HG03469 (cell line): Measurements from ENCODE around the gene CNBD2.
"Not testable (repeated sequence)": the region's sequence is repeated elsewhere in the genome, so short reads cannot be mapped to it uniquely, and the experiment has no call there.

Source experiments
- ATAC-seq: cut with Tn5 transposase; IDR thresholded peaks from one replicate; pipeline ENCODE4 v1.9.1; 2021; ENCODE audit warnings: mild to moderate bottlenecking, moderate library complexity, moderate number of reproducible peaks; ENCODE audit not compliant: unreplicated experiment

Gene CNBD2

DNA sequence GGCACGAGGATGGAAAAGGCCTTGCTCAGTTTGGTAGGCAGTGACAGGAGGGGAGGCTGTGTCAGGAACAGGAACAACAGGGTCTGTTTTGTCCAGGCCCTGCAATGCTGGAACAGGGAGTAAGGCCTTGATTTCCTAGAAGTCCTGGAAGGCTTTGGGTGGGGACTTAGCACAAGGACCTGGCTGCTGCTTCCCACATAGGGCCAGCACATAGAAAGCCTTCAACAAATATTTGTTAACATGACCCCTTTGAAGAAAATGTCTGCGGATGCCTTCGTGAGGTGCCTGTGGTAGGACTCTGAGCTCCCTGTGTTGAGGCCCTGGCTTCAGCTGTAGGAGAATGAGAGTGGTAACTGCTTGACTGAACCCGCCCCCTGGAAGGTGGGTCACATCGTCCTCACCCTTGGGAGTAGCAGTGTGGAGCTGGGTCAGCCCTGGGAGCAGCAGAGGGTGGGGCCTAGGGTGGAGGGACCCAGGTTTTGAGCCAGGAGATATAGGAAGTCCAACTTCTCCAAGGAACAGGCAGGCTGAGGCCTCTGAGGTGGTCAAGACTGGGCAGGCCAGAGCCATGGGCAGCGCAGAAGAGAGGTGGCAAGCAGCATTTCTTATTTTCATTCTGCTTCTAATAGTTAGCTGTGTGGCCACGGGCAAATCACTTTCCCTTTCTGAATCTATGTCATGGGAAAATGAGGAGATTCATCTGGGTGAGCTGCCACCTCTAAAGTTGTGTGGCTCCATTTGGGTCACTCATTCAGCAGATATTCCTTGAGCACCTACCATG lies 50.0 kb downstream of the CNBD2 start:
- ATAC-seq: no peak

DNA sequence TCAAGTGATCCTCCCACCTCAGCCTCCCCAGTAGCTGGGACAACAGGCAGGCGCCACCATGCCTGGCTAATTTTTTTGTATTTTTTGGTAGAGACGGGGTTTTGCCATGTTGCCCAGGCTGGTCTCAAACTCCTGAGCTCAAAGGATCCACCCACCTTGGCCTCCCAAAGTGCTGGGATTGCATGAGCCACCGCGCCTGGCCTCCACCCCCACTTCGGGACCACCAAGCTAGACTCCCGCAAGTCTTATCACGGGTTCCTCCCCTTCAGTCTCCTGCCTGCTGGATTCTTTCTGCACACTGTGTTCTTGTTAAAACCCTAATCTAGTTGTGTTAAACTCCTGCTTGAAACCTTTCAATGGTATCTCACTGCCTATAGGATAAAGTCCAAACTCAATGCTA lies 57.7 kb downstream of the CNBD2 start:
- ATAC-seq: not testable (repeated sequence)

DNA sequence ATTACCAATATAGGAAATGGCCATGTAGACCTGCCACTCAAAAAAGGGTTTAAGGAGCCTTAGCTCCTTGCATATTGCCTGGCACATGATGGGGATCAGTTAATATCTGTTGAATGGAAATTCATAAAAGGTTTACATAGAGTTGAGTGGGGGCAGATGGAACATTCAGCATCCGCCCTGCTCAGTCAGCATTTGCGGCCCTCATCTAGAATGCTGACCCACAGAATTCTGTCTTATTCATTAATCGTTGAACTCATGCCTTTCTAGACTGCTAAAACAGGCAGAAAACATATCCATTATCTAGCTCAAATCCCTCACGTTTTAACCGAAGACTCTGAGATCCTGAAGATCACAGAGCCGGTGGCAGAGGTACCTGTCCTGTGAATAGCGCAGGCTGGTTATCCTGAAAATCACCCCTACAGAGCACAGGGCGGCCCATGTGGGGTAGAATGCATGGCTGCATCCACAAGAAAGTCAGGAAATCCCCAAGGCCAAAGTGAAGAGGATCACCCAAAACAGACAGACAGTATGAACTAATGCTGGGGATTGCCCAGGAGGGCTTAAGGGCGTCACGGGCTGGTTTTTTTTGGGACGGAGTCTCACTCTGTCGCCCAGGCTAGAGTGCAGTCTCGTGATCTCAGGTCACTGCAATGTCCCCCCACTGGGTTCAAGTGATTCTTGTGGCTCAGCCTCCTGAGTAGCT lies 59.9 kb downstream of the CNBD2 start:
- no peak for ATAC-seq

DNA sequence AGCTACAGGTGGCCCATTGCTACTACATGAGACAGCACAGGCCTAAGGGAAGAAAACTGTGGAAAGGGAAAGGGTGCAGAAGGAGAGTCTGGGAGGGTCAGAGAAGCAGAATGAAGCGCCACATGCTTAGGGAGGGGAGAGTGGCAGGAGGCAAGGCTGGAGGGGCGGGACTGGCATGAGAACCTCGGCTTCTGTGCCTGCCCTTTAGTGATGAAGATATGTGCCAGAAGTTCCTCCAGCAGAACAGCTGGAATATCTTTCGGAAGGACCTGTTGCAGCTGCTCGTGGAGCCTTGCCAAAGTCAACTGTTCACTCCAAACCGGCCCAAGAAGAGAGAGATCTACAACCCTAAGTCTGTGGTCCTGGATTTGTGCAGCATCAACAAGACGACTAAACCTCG lies 61.8 kb downstream of the CNBD2 start:
- ATAC-seq: no peak

DNA sequence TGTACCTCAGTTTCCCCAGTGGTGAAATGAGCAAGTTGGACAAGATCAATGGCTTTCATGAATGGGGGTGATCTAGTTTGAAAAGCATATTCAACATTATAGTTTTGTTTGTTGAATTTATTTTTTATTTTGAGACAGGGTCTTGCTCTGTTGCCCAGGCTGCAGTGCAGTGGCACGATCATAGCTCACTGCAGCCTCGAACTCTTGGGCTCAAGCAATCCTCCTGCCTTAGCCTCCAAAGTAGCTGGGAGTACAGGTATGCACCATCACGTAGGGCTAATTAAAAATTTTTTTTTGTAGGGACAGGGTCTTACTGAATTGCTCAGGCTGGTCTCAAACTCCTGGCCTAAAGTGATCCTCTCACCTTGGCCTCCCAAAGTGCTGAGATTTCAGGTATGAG lies 63.4 kb downstream of the CNBD2 start:
- ATAC-seq: no peak

DNA sequence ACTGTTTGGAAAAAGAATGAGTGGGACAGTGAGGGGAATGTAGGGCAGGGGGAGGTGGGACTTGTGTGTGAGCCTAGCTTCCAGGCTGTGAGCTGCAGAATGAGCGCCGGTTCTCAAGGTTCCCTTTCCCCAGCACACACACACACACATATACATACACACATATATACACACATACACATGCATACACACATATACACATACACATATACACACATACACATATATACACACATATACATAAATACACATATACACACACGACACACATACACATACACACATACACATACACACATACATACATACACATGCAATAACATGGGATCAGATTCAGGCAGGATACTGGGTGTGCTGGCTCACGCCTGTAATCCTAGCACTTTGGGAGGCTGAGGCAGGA lies 66.5 kb downstream of the CNBD2 start:
- no peak for ATAC-seq

DNA sequence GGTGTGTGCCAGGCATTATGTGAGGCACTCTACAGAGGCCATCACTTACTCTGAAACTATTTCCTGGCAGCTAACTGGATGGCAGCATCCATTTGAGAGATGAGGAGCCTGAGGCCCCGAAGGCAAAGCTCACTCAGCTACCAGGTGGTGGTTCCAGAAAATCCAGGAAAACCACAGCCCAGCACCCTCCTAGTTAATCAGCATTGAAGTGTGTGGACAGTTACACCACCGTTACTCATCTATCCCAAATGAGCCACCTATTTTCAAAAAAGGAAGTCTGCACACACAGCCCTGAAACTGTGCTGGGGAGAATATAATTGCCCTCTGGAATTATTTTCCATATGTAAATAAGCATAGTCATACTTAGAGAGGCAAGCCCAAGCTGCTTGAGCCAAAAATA lies 67.4 kb downstream of the CNBD2 start:
- no peak for ATAC-seq

DNA sequence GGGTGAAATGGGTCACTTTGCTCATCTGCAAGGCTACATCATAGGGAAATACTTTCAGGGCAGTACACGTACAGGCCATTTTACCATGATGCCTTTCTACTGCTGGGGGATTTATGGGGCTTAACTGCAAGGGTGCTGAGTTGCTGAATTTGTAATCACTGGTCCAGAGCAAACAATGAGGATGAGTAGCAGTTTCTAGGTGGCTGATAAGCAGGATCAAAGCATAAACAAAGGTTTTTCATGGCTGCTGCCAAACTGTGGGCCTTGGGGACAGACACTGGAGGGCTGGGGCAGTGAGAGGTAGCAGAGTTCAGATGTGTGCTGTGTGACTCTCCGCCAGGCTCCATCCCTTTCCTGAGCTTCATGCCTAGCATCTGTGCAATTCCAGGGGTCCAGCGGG lies 68.3 kb downstream of the CNBD2 start:
- no peak for ATAC-seq

DNA sequence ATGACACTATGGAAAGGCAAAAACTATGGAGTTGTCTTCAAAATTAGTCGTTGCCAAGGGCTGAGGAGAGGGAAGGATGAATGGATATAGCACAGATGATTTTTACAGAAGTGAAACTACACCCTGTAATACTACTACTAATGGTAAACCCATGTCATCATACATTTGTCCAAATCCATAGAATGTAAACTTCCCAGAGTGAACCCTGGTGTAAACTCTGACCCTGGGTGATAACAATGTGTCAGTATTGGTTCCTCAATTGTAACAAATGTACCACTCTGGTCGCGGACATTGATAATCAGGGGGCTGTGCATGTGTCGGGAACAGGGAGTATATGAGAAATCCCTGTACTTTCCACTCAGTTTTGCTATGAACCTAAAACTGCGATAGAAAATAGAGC lies 72.2 kb downstream of the CNBD2 start:
- no peak for ATAC-seq

DNA sequence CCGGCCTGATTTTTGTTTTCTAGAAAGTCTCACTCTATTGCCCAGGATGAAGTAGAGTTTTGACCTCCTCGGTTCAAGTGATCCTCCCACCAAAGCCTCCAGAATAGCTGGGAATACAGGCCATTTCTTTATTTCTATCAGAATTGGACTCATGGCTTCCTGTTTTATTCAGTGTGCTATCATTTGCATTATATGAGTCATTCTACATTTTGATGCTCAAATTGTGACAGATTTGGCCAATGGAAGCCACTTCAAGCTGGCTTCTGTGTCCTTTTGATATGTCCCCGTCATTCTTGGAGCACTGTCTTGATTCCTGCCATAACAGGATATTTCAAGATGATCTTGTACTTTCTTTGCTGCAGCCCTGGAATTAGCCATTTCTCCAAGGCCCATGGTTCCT lies 75.1 kb downstream of the CNBD2 start:
- no peak for ATAC-seq

DNA sequence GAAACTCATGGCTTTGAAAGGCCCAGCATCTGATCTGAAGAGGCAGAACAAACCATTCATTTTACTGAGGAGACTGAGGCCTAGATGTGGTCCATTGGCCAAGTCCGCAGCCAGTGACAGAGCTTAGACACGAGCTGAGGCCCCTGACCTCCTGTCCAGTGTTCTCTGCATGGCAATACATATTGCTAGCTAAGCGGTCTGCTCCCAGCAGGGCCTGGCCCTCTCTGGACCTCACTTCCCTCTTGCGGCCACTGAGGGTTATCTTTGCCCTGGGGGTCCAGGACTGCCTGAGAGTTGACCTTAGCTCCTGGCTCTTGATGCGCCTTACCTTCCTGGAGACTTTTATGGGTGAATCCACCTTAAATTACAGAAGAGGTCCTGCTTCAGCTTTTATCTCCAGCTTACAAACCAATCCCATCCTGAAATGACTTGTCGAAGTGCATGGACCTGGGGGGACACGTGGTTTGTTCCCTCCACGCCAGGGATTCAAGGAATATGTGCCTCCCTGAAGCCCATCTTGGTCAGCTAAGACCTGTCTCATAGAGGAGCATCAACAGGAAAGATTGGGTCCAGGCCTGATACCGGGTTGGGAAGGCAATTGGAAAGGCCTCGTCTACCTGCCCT lies 75.6 kb downstream of the CNBD2 start:
- no peak for ATAC-seq

DNA sequence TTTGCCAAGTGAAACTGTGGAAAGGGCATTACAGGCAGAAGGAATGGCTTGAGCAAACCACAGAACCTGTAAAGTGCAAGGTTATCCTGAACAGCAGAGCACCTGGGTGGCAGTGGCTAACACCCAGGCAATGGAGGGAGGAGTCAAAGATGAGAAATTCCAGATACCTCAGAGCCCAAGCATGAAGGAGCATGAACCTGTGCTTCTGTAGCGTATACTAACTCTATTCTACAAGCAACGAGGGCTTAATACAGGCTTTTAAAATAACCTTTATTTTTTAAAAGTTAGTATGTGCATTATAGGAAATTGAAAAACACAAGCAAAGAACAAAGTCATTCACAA lies 77.0 kb downstream of the CNBD2 start:
- ATAC-seq: no peak

DNA sequence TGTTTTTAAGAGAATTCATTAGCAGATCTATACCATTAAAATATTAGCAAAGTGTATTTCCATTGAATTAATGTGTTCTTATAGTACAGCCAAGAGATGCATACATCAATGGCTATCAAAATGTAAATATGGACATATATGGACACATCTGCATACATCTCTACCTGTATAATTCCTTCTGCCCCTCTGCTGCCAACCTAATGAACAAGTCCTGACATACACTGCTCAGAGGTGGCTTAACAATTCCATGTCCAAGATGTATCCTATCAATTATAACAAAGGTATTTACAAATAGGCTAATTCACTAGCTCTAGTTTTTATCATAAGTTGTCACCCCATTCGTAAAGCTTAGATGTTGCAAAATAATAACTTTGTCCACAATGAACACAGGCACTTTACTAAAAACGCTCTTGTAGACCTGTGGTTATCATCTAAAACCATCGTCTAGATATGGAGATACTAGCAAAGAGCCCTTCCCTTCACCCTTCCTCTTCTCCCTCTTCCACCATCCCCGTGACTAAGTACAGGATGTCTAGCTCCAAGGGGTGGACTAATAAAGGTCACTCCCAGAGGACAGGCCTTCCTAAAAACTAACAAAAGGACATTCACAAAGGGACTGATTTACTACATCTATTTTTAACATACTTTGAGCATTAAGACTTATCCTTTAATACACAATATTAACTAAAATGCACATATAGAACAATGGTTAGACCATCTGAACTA lies 77.8 kb downstream of the CNBD2 start:
- ATAC-seq: not testable (repeated sequence)

DNA sequence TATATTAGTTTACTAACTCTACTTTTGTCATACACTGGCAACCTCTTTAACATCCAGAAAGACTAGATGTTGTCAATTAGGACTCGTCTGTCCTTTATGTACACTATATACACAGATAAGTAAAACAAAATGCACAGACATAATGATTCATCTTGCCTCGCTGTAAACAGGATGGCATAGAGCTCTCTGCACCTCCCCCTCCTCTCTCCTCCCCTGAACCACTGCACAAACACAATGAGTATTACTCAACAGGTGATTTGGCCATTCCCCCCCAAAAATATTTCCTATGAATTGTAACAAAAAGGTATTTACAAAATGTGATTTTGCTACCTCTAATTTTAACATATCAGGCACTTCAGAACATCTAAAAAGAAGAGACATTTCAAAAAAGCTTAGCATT lies 81.0 kb downstream of the CNBD2 start:
- ATAC-seq: not testable (repeated sequence)

DNA sequence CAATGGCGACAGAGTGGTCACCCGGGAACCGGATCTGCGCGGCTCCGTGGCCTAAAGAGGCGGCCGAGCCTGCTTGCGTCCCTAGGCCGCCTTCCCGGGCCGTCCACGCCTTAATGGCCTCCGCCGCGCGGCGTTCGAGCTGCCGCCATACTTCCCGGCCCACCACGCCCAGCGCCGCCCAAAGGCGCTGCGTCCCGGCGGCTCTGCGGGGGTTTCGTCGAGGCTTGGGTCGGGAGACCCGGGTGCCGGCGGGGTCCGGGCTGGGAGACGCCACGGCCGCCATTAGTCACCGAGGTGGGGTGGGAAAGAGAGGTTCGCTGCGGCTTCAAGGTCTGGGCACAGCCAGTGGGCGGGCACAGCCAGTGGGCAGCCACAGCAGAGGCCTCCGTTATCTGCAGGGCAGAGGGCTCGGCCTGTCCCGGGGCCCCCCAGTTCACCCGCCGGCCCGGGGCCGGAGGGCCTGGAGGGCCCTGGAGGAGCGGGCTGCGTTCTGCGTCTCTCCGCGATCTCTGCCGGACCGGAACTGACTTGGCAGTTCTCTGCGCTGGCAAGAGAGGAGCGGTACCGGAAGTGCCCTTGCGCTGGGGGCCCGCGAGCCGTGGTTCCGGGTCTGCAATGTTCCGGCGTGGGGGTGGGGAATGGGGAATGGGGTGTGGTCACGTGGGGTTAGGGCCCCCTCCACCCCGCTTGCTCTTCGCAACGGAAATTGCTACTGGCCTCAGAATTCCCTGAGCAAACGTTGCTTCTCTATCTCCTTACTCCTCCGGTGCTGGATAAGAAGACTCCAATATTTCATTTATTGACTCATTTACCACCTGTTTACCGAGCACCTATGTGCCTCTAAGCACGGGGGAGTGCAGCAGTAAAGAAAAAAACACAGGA lies 82.3 kb downstream of the CNBD2 start:
- peak; percentile 84 for ATAC-seq

DNA sequence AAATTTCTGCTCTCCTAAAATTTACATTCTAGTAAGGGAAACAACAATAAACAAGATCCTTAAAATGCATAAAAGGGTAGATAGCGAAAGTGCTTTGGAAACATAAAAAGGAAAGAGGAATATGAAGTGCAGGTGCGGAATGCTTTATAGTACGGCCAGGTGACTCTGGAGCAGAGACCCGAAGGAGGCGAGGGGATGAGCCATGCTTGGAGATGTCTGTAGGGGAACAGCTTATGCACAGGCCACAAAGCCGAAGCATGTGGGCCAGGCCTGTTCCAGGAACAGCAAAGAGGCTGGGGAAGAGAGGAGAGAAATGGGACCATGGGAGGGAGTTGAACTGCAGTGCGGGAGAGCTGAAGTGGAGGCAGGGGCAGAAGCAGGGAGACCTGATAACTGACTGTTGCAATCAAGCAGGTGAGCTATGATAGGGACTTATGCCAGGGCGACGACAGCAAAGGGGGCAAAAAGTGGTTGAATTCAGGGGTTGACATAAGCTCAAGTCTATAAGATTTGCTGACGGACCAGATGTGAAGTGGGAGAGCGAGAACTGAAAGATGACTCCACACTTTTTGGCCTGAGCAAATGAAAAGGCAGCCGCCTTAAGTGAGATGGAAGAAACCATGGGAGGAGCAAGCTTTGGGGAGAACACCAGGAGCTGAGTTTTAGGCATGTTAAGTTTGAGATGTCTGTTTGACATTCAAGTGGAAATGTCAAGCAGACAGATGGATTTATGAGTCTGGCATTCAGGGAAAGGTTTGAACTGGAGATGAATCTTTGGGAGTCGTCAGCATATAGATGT lies 83.1 kb downstream of the CNBD2 start:
- ATAC-seq: no peak

DNA sequence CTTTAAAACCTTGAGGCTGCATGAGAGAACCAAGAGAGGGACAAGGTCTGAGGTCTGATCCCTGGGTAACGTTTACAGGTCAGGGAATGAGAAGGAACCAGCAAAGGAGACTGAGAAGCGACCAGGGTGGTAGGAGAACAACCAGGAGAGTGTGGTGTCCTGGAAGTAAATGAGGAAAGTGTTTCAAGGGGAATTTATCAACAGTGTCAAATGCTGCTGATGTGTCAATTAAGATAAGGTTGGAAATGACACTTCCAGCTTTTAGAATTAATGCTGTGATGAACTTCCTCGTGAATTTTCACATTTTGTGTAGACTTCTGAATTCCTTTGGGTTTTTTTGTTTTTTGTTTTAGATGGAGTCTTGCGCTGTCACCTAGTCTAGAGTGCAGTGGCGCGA lies 83.7 kb downstream of the CNBD2 start:
- no peak for ATAC-seq

DNA sequence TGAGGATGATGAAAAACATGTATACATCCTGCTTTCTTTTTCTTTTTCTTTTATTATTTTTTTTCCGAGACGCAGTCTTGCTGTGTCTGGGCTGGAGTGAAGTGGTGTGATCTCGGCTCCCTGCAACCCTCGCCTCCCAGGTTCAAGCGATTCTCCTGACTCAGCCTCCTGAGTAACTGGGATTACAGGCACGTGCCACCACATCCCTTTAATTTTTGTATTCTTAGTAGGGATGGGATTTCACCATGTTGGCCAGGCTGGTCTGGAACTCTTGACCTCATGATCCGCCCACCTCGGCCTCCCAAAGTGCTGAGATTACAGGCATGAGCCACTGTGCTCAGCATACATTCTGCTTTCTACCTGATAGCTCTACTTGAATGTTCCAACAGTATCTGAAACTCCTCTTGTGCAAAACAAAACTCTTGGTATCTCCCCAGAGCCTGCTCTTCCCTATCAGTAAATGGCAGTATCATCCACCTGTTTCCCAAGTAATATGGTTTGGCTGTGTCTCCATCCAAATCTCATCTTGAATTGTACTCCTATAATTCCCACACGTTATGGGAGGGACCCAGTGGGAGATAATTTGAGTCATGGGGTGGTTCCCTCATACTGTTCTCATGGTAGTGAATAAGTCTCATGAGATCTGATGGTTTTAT lies 85.6 kb downstream of the CNBD2 start:
- not testable (repeated sequence) for ATAC-seq

DNA sequence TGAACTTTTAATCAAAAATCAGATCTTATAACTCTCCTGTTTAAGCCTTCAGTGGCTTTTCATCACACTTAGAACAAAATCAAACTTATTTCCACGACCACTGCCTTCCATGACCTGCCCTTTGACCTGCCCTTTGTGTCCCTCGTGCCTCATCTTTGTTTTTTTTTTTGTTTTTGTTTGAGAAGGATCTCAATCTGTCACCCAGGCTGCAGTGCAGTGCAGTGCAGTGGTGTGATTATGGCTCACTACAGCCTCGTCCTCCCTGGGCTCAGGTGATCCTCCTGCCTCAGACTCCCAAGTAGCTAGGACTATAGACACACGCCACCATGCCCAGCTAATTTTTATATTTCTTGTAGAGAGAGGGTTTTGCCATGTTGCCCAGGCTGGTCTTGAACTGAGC lies 86.8 kb downstream of the CNBD2 start:
- ATAC-seq: no peak
